Tibial nerve (tissue), 4 donors: ENCODE results near the gene SEMA5B.

ENCODE experiments used
- CTCF ChIP-seq, 5 experiments: fragments of 200-600 bp in 3 of 5; fragments of 450-650 bp in 2 of 5; sonication (generic) in 3 of 5; IDR thresholded peaks; one replicate each; pipeline ENCODE4 v1.5.1; 2016 to 2019; ENCODE audit warnings: antibody characterized with exemption in 5 of 5, mild to moderate bottlenecking in 3 of 5, moderate library complexity in 2 of 5
- EP300 ChIP-seq, 2 donors: sonication (generic); formaldehyde crosslinking; IDR thresholded peaks; one replicate each; pipeline ENCODE4 v1.6.1; 2017; ENCODE audit warnings: antibody characterized with exemption in 2 of 2, mild to moderate bottlenecking in 1 of 2
- POLR2A ChIP-seq, 2 donors: fragments of 450-650 bp; IDR thresholded peaks; one replicate each; pipeline ENCODE4 v1.6.1; 2017; ENCODE audit warnings: antibody characterized with exemption in 2 of 2, mild to moderate bottlenecking in 2 of 2, moderate library complexity in 2 of 2

GRCh38 chr3:122880173-122880572, 147.4 kb downstream of the SEMA5B start:
- TF ChIP-seq CTCF (IDR thresholded peaks at IDR 0.05) (no peak), POLR2A (IDR thresholded peaks at IDR 0.05) (no peak), EP300 (IDR thresholded peaks at IDR 0.05) (no peak)
